Mononuclear cell (primary cell): Measurements from ENCODE around the gene COX11. TPM values are rescaled to one million over a fixed set of nuclear protein-coding genes. Genes with fewer than 3 reads are reported as not detected.

Experiments
- H3K27me3 ChIP-seq: 2 replicates; pipeline ENCODE4 v1.6.0; 2011; ENCODE audit warnings: low read length, control low read depth; ENCODE audit not compliant: insufficient read depth
- H3K4me1 ChIP-seq: 2 replicates; pipeline ENCODE4 v1.5.1; 2011; ENCODE audit warnings: mild to moderate bottlenecking, low read length, control low read depth; ENCODE audit not compliant: insufficient read depth
- H3K4me3 ChIP-seq: 2 replicates; pipeline ENCODE4 v1.5.1; 2011; ENCODE audit warnings: mild to moderate bottlenecking, low read length, moderate library complexity
- H3K9me3 ChIP-seq: 2 replicates; pipeline ENCODE4 v1.5.1; 2011; ENCODE audit warnings: low read depth, mild to moderate bottlenecking, control low read depth, low read length
- total RNA-seq: library from RNA; depleted of rRNA; stranded (reverse); fragments of >200 nt; gene quantifications from one replicate; pipeline ENCODE4 v1.2.3, GENCODE V29; 2012

COX11 gene
- 18.9 TPM for total RNA-seq

DNA sequence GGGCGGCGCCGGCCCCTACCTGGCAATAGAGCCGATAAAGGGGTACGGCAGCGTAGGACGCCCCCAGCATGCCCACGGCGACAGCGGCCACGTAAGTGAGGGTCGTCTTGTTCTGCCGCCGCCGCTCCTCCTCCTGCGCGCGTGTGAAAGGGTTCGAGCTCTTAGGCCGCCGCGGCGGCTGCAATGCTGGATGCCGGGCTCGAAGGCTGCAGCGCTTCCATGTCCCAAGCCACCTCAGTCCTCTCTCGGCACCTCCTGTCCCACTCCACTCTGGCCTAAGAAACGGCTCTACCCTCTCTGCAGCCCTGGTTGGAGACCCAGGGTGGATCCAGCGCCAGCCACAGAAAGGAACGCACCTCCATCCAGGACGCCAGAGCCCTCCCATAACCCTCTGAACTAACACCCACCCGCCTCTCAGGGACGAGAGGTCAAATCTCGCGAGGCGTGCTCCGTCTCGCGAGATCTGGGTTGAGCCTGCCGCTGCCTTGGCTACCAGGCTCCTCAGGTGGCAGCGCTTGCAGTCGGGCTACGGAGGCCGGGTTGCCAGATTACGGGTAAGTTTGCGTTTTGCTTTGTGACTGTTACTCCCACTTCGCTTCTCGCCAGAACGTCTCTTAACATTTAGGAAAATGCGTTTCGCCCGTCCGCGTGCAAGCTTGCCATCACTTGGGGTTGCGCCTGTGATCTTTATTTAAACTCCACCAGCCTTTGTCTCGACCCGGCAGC, at the start of gene COX11, which contains the start of gene STXBP4:
COX11 (minus strand) TSS at position 393 of the 726 bp plus-strand sequence; CDS start at position 385, 8 bp downstream.
STXBP4 (plus strand) TSS at position 504 of the 726 bp plus-strand sequence. CDS start 17,455 bp downstream, outside the sequence.
- peaks cover 22% of the 10 kb centered on the region for H3K4me1 ChIP-seq
- H3K27me3 ChIP-seq: no peaks in the 10 kb centered on the region
- peak within 1 kb of the TSS; percentile 81 for H3K4me3 ChIP-seq
- no peaks in the 10 kb centered on the region for H3K9me3 ChIP-seq

GRCh38 chr17:55005520-55005919, 37.1 kb upstream of the COX11 start:
- no peaks in the 10 kb centered on the region for H3K9me3 ChIP-seq
- H3K4me3 ChIP-seq: no peak overlapping the region
- no peaks in the 10 kb centered on the region for H3K27me3 ChIP-seq
- H3K4me1 ChIP-seq: no peaks in the 10 kb centered on the region

DNA sequence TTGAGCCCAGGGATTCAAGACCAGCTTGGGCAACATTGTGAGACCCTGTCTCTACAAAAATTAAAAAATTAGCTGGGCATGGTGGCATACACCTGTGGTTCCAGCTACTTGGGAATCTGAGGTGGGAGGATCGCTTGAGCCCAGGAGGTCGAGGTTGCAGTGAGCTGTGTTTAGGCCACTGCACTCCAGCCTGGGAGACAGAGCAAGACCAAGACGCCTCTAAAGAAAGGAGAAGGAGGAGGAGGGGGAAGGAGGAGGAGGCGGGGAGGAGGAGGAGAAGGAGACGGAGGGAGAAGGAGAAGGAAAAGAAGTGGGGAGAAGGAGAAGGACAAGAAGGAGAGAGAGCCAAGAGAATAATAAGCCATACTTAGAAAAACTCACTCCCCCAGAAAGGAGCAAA, 36.0 kb upstream of the COX11 start:
- H3K9me3 ChIP-seq: no peaks in the 10 kb centered on the region
- no peaks in the 10 kb centered on the region for H3K4me1 ChIP-seq
- no peak overlapping the region for H3K4me3 ChIP-seq
- no peaks in the 10 kb centered on the region for H3K27me3 ChIP-seq

- Histone ChIP-seq H3K9me3 (no peaks in the 10 kb centered on the region), H3K4me3 (no peak overlapping the region), H3K27me3 (no peaks in the 10 kb centered on the region), H3K4me1 (no peaks in the 10 kb centered on the region)
These were observed 34.0 kb upstream of the COX11 start for GRCh38 chr17:55002458-55002857.

- H3K27me3 ChIP-seq: no peaks in the 10 kb centered on the region
- H3K9me3 ChIP-seq: no peaks in the 10 kb centered on the region
- H3K4me1 ChIP-seq: no peaks in the 10 kb centered on the region
- no peak overlapping the region for H3K4me3 ChIP-seq
These were observed 28.0 kb upstream of the COX11 start for GRCh38 chr17:54996441-54996840.

DNA sequence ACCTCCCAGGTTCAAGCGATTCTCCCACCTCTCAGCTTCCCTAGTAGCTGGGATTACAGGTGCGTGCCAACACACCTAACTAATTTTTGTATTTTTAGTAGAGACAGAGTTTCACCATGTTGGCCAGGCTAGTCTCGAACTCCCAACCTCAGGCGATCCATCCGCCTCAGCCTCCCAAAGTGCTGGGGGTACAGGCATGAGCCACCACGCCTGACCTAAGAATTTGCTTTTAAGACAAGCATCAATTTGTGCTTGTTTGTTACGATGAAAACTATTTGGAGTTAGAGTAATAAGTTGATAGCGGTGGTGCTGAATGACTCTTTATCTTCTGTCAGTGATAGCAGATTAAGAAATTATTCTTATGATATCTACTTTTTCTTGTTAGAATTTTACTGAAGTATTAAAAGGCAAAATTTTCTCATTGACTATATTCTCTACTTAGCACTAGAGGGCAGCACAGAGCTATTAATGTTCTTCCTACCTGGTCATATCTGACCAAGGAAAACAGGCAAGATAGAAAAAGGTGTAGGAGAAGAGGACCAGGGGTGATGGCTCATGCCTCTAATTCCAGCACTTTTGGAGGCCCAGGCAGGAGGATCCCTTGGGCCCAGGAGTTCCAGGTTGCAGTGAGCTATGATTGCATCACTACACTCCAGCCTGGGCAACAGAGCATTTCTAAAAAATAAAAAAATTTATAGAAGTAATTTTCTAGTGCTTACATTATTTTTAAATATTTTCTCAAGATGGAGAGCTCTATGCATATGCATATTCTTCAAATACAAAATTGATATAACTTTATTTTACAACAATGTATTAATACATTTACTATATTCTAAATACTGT, 24.6 kb upstream of the COX11 start:
- H3K4me1 ChIP-seq: no peaks in the 10 kb centered on the region
- no peak overlapping the region for H3K4me3 ChIP-seq
- H3K9me3 ChIP-seq: no peaks in the 10 kb centered on the region
- H3K27me3 ChIP-seq: no peaks in the 10 kb centered on the region

- Histone ChIP-seq H3K9me3 (no peaks in the 10 kb centered on the region), H3K4me3 (no peak overlapping the region), H3K4me1 (no peaks in the 10 kb centered on the region), H3K27me3 (no peaks in the 10 kb centered on the region)
These were observed 23.1 kb upstream of the COX11 start for GRCh38 chr17:54991567-54991966.

- Histone ChIP-seq H3K4me1 (no peaks in the 10 kb centered on the region), H3K27me3 (no peaks in the 10 kb centered on the region), H3K9me3 (no peaks in the 10 kb centered on the region), H3K4me3 (no peak overlapping the region)
These were observed 21.7 kb upstream of the COX11 start for GRCh38 chr17:54990118-54990517.

- peaks cover 3% of the 10 kb centered on the region for H3K9me3 ChIP-seq
- no peaks in the 10 kb centered on the region for H3K4me1 ChIP-seq
- H3K4me3 ChIP-seq: no peak overlapping the region
- no peaks in the 10 kb centered on the region for H3K27me3 ChIP-seq
These were observed 17.0 kb upstream of the COX11 start for GRCh38 chr17:54985476-54985875.

- Histone ChIP-seq H3K4me1 (no peaks in the 10 kb centered on the region), H3K27me3 (no peaks in the 10 kb centered on the region), H3K9me3 (peaks cover 6% of the 10 kb centered on the region), H3K4me3 (no peak overlapping the region)
These were observed 14.8 kb upstream of the COX11 start for GRCh38 chr17:54983260-54983659.

GRCh38 chr17:54982399-54982798, 13.9 kb upstream of the COX11 start:
- Histone ChIP-seq H3K4me1 (no peaks in the 10 kb centered on the region), H3K4me3 (no peak overlapping the region), H3K27me3 (no peaks in the 10 kb centered on the region), H3K9me3 (peaks cover 6% of the 10 kb centered on the region)

- no peaks in the 10 kb centered on the region for H3K27me3 ChIP-seq
- H3K9me3 ChIP-seq: peaks cover 6% of the 10 kb centered on the region
- H3K4me1 ChIP-seq: no peaks in the 10 kb centered on the region
- no peak overlapping the region for H3K4me3 ChIP-seq
These were observed 11.9 kb upstream of the COX11 start for GRCh38 chr17:54980375-54980774.

DNA sequence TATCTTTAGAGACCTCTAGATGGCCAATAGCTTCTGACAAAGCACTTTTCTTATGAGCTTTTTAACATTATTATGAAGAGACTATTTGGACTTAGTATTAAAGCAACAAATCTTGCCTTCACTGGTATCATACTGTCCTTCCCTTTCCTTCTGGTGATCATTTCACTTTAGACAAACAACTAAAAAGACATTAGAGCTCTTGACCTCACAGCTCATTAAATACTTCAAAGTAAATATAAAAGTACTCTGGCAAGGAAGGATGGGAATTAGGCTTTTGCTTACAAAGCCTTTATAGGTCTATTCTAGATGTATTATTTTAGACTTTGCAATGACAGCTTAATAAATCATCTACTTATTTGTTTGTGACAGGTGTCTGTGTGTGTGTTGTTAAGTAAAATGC, 11.2 kb upstream of the COX11 start:
- no peaks in the 10 kb centered on the region for H3K27me3 ChIP-seq
- no peaks in the 10 kb centered on the region for H3K4me1 ChIP-seq
- H3K4me3 ChIP-seq: no peak overlapping the region
- peaks cover 6% of the 10 kb centered on the region for H3K9me3 ChIP-seq

- Histone ChIP-seq H3K4me1 (no peaks in the 10 kb centered on the region), H3K9me3 (peaks cover 6% of the 10 kb centered on the region), H3K4me3 (no peak overlapping the region), H3K27me3 (no peaks in the 10 kb centered on the region)
These were observed 9.3 kb upstream of the COX11 start for GRCh38 chr17:54977744-54978143.

GRCh38 chr17:54976316-54976715, 7.9 kb upstream of the COX11 start:
- Histone ChIP-seq H3K4me1 (no peaks in the 10 kb centered on the region), H3K27me3 (no peaks in the 10 kb centered on the region), H3K9me3 (peaks cover 6% of the 10 kb centered on the region), H3K4me3 (no peak overlapping the region)
